HepG2 (cell line): Measurements from ENCODE around the gene AATF. TPM values are rescaled to one million over a fixed set of nuclear protein-coding genes. Genes with fewer than 3 reads are reported as not detected.

Experiments used
- AGO1 ChIP-seq: fragments of 200-400 bp; formaldehyde crosslinking; IDR thresholded peaks from 2 replicates; pipeline ENCODE4 v1.6.1; 2017; ENCODE audit warnings: mild to moderate bottlenecking, low read depth, low read length, moderate library complexity; ENCODE audit not compliant: poor library complexity, severe bottlenecking
- GATA4 ChIP-seq: sonication (generic); IDR thresholded peaks from 2 replicates; pipeline ENCODE4 v1.6.1; 2016; ENCODE audit warnings: antibody characterized with exemption, low read depth, borderline replicate concordance
- HNRNPK ChIP-seq: fragments of 200-400 bp; formaldehyde crosslinking; IDR thresholded peaks from 2 replicates; pipeline ENCODE4 v1.6.1; 2018; ENCODE audit warnings: low read length, low read depth, moderate library complexity, mild to moderate bottlenecking; ENCODE audit not compliant: poor library complexity, severe bottlenecking
- KIAA2018 ChIP-seq: sonication (generic); formaldehyde crosslinking; IDR thresholded peaks from 2 replicates; pipeline ENCODE4 v1.5.0; 2020; ENCODE audit warnings: mild to moderate bottlenecking, missing genetic modification reagents, borderline replicate concordance
- RBM39 ChIP-seq: fragments of 200-400 bp; formaldehyde crosslinking; IDR thresholded peaks from one replicate; pipeline ENCODE4 v1.6.1; 2018; ENCODE audit warnings: antibody characterized with exemption, mild to moderate bottlenecking, low read depth, low read length; ENCODE audit not compliant: poor library complexity, severe bottlenecking
- REST ChIP-seq, 2 experiments: IDR thresholded peaks; 2 replicates each; pipeline ENCODE4 v1.6.1; 2011 to 2012; ENCODE audit warnings: low read length in 2 of 2, borderline replicate concordance in 1 of 2, low read depth in 1 of 2, mild to moderate bottlenecking in 1 of 2, moderate library complexity in 1 of 2
- SPEN ChIP-seq: sonication (generic); formaldehyde crosslinking; IDR thresholded peaks from 2 replicates; pipeline ENCODE4 v1.5.1; 2020; ENCODE audit warnings: low read depth, mild to moderate bottlenecking, missing genetic modification reagents
- ZBTB1 ChIP-seq: sonication (generic); formaldehyde crosslinking; IDR thresholded peaks from 2 replicates; pipeline ENCODE4 v1.4.0; 2020; ENCODE audit warnings: missing genetic modification reagents, borderline replicate concordance
- ZFY ChIP-seq: sonication (generic); formaldehyde crosslinking; IDR thresholded peaks from 2 replicates; pipeline ENCODE4 v1.4.0; 2020; ENCODE audit warnings: missing genetic modification reagents
- ZNF576 ChIP-seq: sonication (generic); formaldehyde crosslinking; IDR thresholded peaks from 2 replicates; pipeline ENCODE4 v1.4.0; 2020; ENCODE audit warnings: mild to moderate bottlenecking, missing genetic modification reagents
- ZNF597 ChIP-seq: sonication (generic); formaldehyde crosslinking; IDR thresholded peaks from 2 replicates; pipeline ENCODE4 v1.5.0; 2020; ENCODE audit warnings: missing genetic modification reagents
- polyA plus RNA-seq, 8 experiments: library from polyadenylated mRNA; depleted of rRNA in 3 of 8; stranded (reverse) in 7 of 8; unstranded in 1 of 8; fragments of >200 nt; fragmentation: Illumina TruSeq in 4 of 8; extraction: Trizol in 4 of 8; gene quantifications; 2 replicates each; pipeline versions ENCODE4 v1.2.1 to v1.2.3, GENCODE V29; 2011 to 2016; ENCODE audit warnings: low read depth in 4 of 8, missing spikeins in 1 of 8, mixed read lengths in 1 of 8; ENCODE audit not compliant: insufficient read depth in 1 of 8
- total RNA-seq, 5 experiments: library from RNA; depleted of rRNA; stranded (reverse); fragments of >200 nt; fragmentation: Illumina TruSeq; extraction: Trizol; gene quantifications; 2 replicates each; pipeline ENCODE4 v1.2.3, GENCODE V29; 2016; ENCODE audit warnings: low read depth in 1 of 5
- TF ChIP-seq, protein P1 (sequence below): sonication (generic); formaldehyde crosslinking; IDR thresholded peaks from 2 replicates; pipeline ENCODE4 v1.4.0; 2020; ENCODE audit warnings: missing genetic modification reagents

The AATF gene
- total and polyA plus RNA-seq, 2 of the 13 experiments (the other 11 are each of a cell fraction or from before 2014, with no cell fraction given) = 9.1 to 53.3 TPM

DNA sequence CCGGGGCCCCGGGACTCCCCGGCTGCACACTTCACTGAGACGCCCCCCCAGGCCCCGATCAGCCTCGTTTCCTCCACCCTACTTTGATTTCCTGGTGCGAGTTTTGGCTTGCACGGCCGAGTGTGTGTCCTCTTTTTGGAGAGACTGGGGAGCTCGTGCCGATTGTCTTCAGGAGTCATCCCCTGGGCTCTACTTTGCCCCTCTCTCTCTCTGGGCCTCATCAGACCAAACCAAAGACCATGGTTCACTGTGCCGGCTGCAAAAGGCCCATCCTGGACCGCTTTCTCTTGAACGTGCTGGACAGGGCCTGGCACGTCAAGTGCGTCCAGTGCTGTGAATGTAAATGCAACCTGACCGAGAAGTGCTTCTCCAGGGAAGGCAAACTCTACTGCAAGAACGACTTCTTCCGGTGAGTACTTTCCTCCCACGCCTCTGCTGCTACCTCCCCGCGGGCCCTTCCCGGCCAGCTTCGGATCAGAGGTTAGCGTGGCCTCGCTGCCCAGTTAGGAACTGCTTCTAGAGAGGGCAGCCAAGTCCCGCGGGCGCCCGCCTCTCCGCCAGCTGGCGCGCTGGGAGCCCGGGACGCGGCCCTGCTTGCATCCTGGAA, 10.7 kb upstream of the AATF start (continued):
- TF ChIP-seq KIAA2018 = no peak
- no peak for TF ChIP-seq AGO1
- TF ChIP-seq ZBTB1 (CRISPR knock-in tag) = no peak
- TF ChIP-seq, protein P1, sequence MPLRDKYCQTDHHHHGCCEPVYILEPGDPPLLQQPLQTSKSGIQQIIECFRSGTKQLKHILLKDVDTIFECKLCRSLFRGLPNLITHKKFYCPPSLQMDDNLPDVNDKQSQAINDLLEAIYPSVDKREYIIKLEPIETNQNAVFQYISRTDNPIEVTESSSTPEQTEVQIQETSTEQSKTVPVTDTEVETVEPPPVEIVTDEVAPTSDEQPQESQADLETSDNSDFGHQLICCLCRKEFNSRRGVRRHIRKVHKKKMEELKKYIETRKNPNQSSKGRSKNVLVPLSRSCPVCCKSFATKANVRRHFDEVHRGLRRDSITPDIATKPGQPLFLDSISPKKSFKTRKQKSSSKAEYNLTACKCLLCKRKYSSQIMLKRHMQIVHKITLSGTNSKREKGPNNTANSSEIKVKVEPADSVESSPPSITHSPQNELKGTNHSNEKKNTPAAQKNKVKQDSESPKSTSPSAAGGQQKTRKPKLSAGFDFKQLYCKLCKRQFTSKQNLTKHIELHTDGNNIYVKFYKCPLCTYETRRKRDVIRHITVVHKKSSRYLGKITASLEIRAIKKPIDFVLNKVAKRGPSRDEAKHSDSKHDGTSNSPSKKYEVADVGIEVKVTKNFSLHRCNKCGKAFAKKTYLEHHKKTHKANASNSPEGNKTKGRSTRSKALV (CRISPR knock-in tag) = peak; percentile 69; the same call in 1 of the 2 replicates
- TF ChIP-seq REST (IDR thresholded peaks at IDR 0.05; ENCODE audit: borderline replicate concordance in 1 of 2, low read depth in 1 of 2, low read length in 2 of 2) = peak; percentile 13 to 63; a peak in 3 of 4 replicates
- no peak for TF ChIP-seq GATA4
- TF ChIP-seq HNRNPK = no peak
- no peak for TF ChIP-seq ZNF597 (CRISPR knock-in tag)
- peak; percentile 9 for TF ChIP-seq RBM39
- TF ChIP-seq ZNF576 (CRISPR knock-in tag) = no peak
- TF ChIP-seq SPEN = no peak
- no peak for TF ChIP-seq ZFY
